ENCODE measurements around the gene CCDC112.
"Not testable (repeated sequence)": the region's sequence is repeated elsewhere in the genome, so short reads cannot be mapped to it uniquely, and the experiment has no call there.

The CCDC112 gene

DNA sequence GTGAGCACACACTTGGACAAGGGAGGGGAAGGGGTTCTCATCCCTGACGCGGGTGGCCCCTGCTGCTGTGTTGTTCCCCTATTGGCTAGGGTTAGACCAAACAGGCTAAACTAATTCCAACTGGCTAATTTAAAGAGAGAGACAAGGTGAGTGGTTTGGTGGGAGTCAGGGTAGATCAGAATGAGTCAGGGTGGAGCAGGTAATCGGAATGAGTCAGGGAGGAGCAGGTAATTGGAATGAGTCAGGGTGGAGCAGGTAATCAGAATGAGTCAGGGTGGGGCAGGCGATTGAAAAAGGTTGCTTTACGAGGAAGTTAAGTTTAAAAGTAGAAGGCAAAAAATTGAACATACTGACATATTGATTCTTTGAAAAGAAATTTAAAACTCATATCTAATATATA, 47.1 kb downstream of the CCDC112 start:
- not testable (repeated sequence) for DNase-seq

GRCh38 chr5:115246361-115246991, 50.0 kb downstream of the CCDC112 start:
- peak; percentile 64 for DNase-seq

- no peak for DNase-seq
Observed at GRCh38 chr5:115243412-115243811, 53.0 kb downstream of the CCDC112 start.

DNA sequence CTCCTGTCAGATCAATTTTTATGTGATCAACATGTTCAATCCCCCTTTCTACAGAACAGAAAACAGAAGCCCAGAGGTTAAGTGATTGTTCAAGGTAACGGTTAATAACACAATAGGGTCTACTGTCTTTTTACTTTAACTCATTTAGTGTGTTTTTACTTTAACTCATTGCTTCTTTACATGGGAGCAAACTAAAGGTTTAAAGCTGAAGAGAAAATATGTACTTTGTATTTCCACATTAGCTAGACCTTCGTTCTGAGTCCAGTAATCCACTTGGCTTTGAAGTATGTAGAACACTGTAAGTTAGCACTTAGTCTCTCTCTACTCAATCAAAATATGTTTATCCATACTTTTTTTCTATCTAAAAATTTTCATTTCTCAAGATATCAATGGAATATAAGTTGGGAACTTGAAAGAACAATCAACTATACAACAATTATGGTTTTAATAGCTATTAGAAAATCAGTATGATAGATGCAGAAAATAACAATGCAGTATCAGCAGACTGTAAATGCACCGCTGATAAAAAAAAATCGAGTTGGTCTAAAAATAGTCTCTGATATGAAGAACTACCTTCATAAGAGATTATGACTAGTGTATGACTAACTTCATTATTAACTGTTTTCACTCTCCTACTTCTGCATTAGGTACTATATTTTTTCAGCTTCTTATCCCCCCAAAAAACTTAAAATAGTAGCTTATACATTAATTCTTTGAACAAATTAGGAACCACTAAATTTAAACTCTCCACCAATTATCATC, 54.4 kb downstream of the CCDC112 start:
- DNase-seq = no peak

DNA sequence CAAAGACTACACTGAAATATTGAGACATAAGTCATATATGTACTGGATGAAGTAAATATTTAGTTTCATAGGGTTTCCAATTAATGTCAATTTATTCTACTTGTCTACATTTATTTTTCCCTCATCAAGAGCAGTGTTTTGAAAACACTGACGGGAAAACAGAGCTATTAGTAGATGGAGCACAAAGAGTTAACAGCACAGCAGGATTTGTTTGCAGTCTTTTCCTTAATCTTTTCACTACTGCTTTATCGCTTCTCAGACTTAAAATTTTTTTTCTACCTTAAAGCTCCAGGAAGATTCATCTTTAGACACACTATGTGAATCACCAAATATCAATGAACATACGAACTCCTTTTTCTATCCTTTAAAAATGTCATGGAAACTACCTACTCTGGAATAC, 59.4 kb downstream of the CCDC112 start:
- DNase-seq = no peak

DNA sequence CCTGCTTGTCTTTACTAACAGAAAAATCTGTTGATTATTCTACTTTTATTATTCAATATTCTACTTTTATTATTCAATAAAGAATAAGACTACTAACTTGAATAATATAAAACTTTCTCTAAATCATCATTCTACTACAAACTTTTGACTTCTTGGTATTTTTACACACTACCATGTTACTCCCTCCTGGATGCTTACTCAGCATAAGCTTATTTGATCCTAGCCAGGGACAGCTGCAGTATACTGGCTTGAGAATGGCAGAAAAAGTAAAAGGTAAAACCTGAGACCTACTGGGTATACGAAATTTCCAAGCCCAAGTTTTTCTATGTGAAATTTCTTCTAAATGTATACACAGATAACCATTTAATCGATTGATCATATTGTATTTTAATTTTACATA, 59.9 kb downstream of the CCDC112 start:
- no peak for DNase-seq

GRCh38 chr5:115231598-115231997, 64.9 kb downstream of the CCDC112 start:
- DNase-seq = no peak

DNA sequence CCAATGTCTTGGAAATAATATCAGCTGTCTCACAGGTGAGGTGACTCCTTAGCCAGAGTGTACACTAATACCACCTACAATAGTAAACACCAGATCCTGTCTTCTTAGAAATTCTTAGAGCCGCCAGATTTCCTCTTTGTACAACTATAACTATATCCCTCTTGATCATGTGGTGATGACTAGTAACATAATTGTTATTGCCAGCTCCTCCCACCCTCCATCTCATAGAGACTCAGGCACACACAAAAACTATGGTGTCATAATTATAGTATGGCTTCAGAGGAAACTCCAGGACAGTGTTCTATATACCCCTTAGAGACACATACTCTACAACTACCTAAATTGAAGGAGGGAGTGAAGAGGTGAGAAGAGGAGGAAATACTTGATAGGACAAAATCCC, 66.8 kb downstream of the CCDC112 start:
- DNase-seq = peak; percentile 15

- no peak for DNase-seq
Observed at GRCh38 chr5:115227281-115227680, 69.2 kb downstream of the CCDC112 start.

Data from suppressor macrophage treated with lipopolysaccharide for 4 hours (primary cell).